ENCODE results near the gene SSTR1. TPM values are rescaled to one million over a fixed set of nuclear protein-coding genes. Genes with fewer than 3 reads are reported as not detected.

SSTR1 gene
- total RNA-seq, 4 donors from 2014 or later: 2.5 to 13.1 (median 9.8) TPM

GRCh38 chr14:38204719-38205115 lies 3.0 kb upstream of the SSTR1 start:
- H3K27ac ChIP-seq: no peak overlapping the region
- DNase-seq: no peak
- H3K36me3 ChIP-seq: no peaks in the 10 kb centered on the region
- H3K27me3 ChIP-seq: no peaks in the 10 kb centered on the region
- H3K9me3 ChIP-seq: no peaks in the 10 kb centered on the region
- TF ChIP-seq POLR2A (IDR thresholded peaks at IDR 0.05) (no peak), CTCF (IDR thresholded peaks at IDR 0.05) (no peak)
- peaks cover 0 to 1% (median 0%) of the 10 kb centered on the region in 4 donors for H3K4me1 ChIP-seq
- H3K4me3 ChIP-seq: no peak overlapping the region

DNA sequence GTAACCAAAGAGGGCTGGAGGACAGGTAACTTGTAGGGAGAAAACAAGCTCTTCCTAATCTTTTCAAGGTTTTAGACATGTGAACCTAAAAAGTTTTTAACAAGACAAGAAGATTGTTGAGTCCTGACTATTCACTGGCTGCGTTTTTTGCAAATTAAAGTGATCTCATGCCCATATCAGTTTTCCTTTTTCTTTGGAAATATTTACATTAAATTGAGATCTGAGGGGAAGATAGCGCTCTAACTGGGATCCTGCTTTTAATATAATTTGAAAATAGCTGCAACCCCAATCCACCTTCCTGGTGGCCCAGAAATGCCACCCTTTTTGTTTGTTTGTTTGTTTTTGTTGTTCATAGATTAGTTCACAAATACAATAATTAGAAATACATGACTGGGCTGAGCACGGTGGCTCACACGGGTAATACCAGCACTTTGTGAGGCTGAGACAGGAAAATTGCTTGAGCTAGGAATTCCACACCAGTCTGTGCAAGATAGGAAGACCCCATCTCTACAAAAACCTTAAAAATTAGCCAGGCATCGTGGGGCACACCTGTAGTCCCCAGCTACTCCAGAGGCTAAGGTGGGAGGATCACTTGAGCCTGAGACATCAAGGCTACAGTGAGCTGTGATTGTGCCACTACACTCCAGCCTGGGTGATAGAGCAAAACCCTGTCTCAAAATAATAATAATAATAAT lies 2.4 kb upstream of the SSTR1 start:
- Histone ChIP-seq H3K4me3 (no peak overlapping the region), H3K9me3 (no peaks in the 10 kb centered on the region), H3K27ac (no peak overlapping the region), H3K27me3 (no peaks in the 10 kb centered on the region), H3K36me3 (no peaks in the 10 kb centered on the region), H3K4me1 (peaks cover 0 to 4% (median 0%) of the 10 kb centered on the region in 4 donors)
- TF ChIP-seq POLR2A (IDR thresholded peaks at IDR 0.05): no peak
- no peak for TF ChIP-seq CTCF (IDR thresholded peaks at IDR 0.05)
- no peak for DNase-seq

- DNase-seq: no peak
- TF ChIP-seq POLR2A (IDR thresholded peaks at IDR 0.05): no peak
- TF ChIP-seq CTCF (IDR thresholded peaks at IDR 0.05): no peak
These were observed 1.6 kb upstream of the SSTR1 start for GRCh38 chr14:38205949-38206665.

DNA sequence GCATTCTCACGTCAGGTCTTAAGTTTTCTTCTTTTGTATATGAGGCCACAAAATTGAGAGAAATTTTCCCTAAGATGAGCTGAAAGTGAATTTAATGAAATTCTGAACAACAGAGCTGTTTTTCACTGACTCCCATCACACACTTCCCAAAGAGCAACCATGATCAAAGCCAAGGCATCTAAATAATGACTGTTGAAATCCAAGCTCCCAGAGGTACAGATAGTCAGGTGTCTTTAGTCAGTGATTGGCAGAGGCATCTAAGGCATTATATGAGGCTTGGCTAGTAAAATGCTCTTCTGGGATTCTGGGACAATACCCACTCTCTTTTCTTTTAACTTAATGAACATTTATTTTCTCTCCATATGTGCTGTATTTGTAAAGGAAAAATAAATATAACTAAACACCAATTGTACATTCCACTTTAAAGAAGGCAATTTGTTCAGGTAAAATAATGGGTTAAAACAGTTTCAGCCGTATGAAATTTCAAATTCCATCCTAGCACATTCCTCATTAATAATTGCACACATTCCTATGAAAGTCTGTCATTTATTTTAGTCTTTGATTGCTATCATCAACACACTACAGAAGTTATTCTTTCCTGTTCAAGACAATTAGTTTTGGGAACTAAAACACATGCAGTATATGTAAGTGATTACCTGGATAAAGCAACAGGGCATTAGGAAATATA lies 871 bp upstream of the SSTR1 start:
- TF ChIP-seq POLR2A (IDR thresholded peaks at IDR 0.05) (no peak), CTCF (IDR thresholded peaks at IDR 0.05) (no peak)
- Histone ChIP-seq H3K27me3 (no peaks in the 10 kb centered on the region), H3K36me3 (no peaks in the 10 kb centered on the region), H3K27ac (peak overlapping the region in 1 of 4 donors; percentile 95), H3K4me1 (peaks cover 0 to 14% (median 0%) of the 10 kb centered on the region in 4 donors), H3K4me3 (peak overlapping the region in 1 of 4 donors; percentile 72), H3K9me3 (no peaks in the 10 kb centered on the region)
- DNase-seq: no peak

More at GRCh38 chr14:38205949-38206665, 1.6 kb upstream of the SSTR1 start:
- Histone ChIP-seq H3K27me3 (no peaks in the 10 kb centered on the region), H3K4me3 (no peak overlapping the region), H3K4me1 (peaks cover 0 to 7% (median 0%) of the 10 kb centered on the region in 4 donors), H3K36me3 (no peaks in the 10 kb centered on the region), H3K9me3 (no peaks in the 10 kb centered on the region), H3K27ac (no peak overlapping the region)

DNA sequence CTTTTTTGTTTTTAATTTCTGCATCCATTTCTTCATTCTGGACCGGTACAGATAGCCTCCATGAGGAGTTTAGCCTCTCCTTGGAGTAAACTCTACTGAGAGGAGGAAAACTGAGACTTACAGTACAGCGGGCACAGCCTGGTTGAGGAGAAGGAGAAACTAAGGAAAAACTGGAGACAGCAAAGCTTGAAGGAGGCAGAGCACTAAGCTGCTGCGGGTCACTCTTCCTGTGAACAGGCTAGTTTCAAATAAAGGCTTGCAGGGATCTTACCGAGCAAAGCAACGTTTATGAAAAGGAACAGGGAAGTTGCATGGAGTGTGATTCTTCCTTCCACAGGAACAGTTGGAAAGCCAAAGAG lies 348 bp upstream of the SSTR1 start:
- no peak for TF ChIP-seq POLR2A (IDR thresholded peaks at IDR 0.05)
- H3K4me1 ChIP-seq: peaks cover 0 to 14% (median 0%) of the 10 kb centered on the region in 4 donors
- peak overlapping the region in 3 of 4 donors; percentile 78 to 96 (median 95) for H3K27ac ChIP-seq
- H3K27me3 ChIP-seq: no peaks in the 10 kb centered on the region
- no peaks in the 10 kb centered on the region for H3K36me3 ChIP-seq
- peak overlapping the region in 3 of 4 donors; percentile 33 to 72 (median 71) for H3K4me3 ChIP-seq
- DNase-seq: no peak
- no peaks in the 10 kb centered on the region for H3K9me3 ChIP-seq

Data from Peyer's patch (tissue), 4 donors.